Measurements from ENCODE around the gene CYSLTR2.

- TF ChIP-seq EZH2 (IDR thresholded peaks at IDR 0.05; ENCODE audit: insufficient read depth, poor library complexity, severe bottlenecking), result no peak
- TF ChIP-seq EZH2phosphoT487 (IDR thresholded peaks at IDR 0.05; ENCODE audit: insufficient read depth, low read depth), result no peak
Observed at GRCh38 chr13:48728226-48728625, 74.5 kb downstream of the CYSLTR2 start.
